Activated T-helper 17 cell treated with anti-CD3 and anti-CD28 coated beads, Interleukin-2, amount 50 U/mL, for 72 hours (primary cell): ENCODE results near the gene ADORA1. TPM values are rescaled to one million over a fixed set of nuclear protein-coding genes. Genes with fewer than 3 reads are reported as not detected.

ENCODE experiments used
- ATAC-seq: fragments of 150-1000 bp; cut with Tn5 transposase; replicated peaks from 2 replicates; pipeline ENCODE4 v1.10.0; 2021; ENCODE audit warnings: mild to moderate bottlenecking, moderate library complexity
- H3K27ac Mint-ChIP-seq: one replicate; pipeline ENCODE4 v1.8.0; 2022; ENCODE audit warnings: mixed read lengths
- H3K27me3 Mint-ChIP-seq: one replicate; pipeline ENCODE4 v1.8.0; 2022; ENCODE audit warnings: mixed read lengths
- H3K36me3 Mint-ChIP-seq: one replicate; pipeline ENCODE4 v1.8.0; 2022; ENCODE audit warnings: low read depth, mild to moderate bottlenecking, mixed read lengths
- H3K4me1 Mint-ChIP-seq: one replicate; pipeline ENCODE4 v1.8.0; 2022; ENCODE audit warnings: mixed read lengths
- H3K4me3 Mint-ChIP-seq: one replicate; pipeline ENCODE4 v1.8.0; 2022; ENCODE audit warnings: mild to moderate bottlenecking, mixed read lengths
- H3K9me3 Mint-ChIP-seq: one replicate; pipeline ENCODE4 v1.8.0; 2022; ENCODE audit warnings: mixed read lengths
- total RNA-seq, 2 donors: library from RNA; stranded (reverse); gene quantifications; one replicate each; pipeline ENCODE4 v1.2.3, GENCODE V29; 2022

ADORA1 gene
- total RNA-seq, 2 donors from 2014 or later = not detected

GRCh38 chr1:203137324-203137723 is 9.8 kb downstream of the ADORA1 start:
- Mint-ChIP-seq H3K9me3 (no peaks in the 10 kb centered on the region), H3K36me3 (no peaks in the 10 kb centered on the region), H3K27ac (no peak overlapping the region), H3K27me3 (peaks cover 8% of the 10 kb centered on the region), H3K4me3 (no peak overlapping the region), H3K4me1 (no peaks in the 10 kb centered on the region)
- no peak for ATAC-seq

GRCh38 chr1:203138066-203138465 is 10.5 kb downstream of the ADORA1 start:
- Mint-ChIP-seq H3K36me3 (no peaks in the 10 kb centered on the region), H3K27ac (no peak overlapping the region), H3K9me3 (no peaks in the 10 kb centered on the region), H3K4me3 (no peak overlapping the region), H3K4me1 (no peaks in the 10 kb centered on the region), H3K27me3 (peaks cover 8% of the 10 kb centered on the region)
- ATAC-seq = no peak

- Mint-ChIP-seq H3K4me3 (no peak overlapping the region), H3K4me1 (no peaks in the 10 kb centered on the region), H3K27ac (no peak overlapping the region), H3K36me3 (no peaks in the 10 kb centered on the region), H3K27me3 (peaks cover 8% of the 10 kb centered on the region), H3K9me3 (no peaks in the 10 kb centered on the region)
- ATAC-seq = no peak
Measured at GRCh38 chr1:203139976-203140475, 12.5 kb downstream of the ADORA1 start.

- Mint-ChIP-seq H3K4me3 (no peak overlapping the region), H3K36me3 (no peaks in the 10 kb centered on the region), H3K9me3 (no peaks in the 10 kb centered on the region), H3K27me3 (peaks cover 8% of the 10 kb centered on the region), H3K4me1 (no peaks in the 10 kb centered on the region), H3K27ac (no peak overlapping the region)
- ATAC-seq = no peak
Measured at GRCh38 chr1:203140743-203141520, 13.4 kb downstream of the ADORA1 start.

- Mint-ChIP-seq H3K9me3 (no peaks in the 10 kb centered on the region), H3K27ac (no peak overlapping the region), H3K27me3 (peaks cover 3% of the 10 kb centered on the region), H3K4me3 (no peak overlapping the region), H3K4me1 (no peaks in the 10 kb centered on the region), H3K36me3 (no peaks in the 10 kb centered on the region)
- no peak for ATAC-seq
Measured at GRCh38 chr1:203142124-203142523, 14.6 kb downstream of the ADORA1 start.

- no peak overlapping the region for H3K27ac Mint-ChIP-seq
- ATAC-seq = no peak
- H3K4me1 Mint-ChIP-seq = no peaks in the 10 kb centered on the region
- no peaks in the 10 kb centered on the region for H3K36me3 Mint-ChIP-seq
- peaks cover 3% of the 10 kb centered on the region for H3K27me3 Mint-ChIP-seq
- no peak overlapping the region for H3K4me3 Mint-ChIP-seq
- H3K9me3 Mint-ChIP-seq = no peaks in the 10 kb centered on the region
Measured at GRCh38 chr1:203142684-203143408, 15.3 kb downstream of the ADORA1 start.

GRCh38 chr1:203143641-203144040 is 16.1 kb downstream of the ADORA1 start:
- H3K36me3 Mint-ChIP-seq = no peaks in the 10 kb centered on the region
- peaks cover 3% of the 10 kb centered on the region for H3K27me3 Mint-ChIP-seq
- no peak overlapping the region for H3K4me3 Mint-ChIP-seq
- ATAC-seq = no peak
- no peak overlapping the region for H3K27ac Mint-ChIP-seq
- H3K4me1 Mint-ChIP-seq = no peaks in the 10 kb centered on the region
- no peaks in the 10 kb centered on the region for H3K9me3 Mint-ChIP-seq

- Mint-ChIP-seq H3K9me3 (no peaks in the 10 kb centered on the region), H3K4me3 (no peak overlapping the region), H3K4me1 (no peaks in the 10 kb centered on the region), H3K27me3 (peaks cover 3% of the 10 kb centered on the region), H3K36me3 (no peaks in the 10 kb centered on the region), H3K27ac (no peak overlapping the region)
- no peak for ATAC-seq
Measured at GRCh38 chr1:203144661-203145060, 17.1 kb downstream of the ADORA1 start.

GRCh38 chr1:203145321-203146041 is 18.0 kb downstream of the ADORA1 start:
- H3K4me1 Mint-ChIP-seq = no peaks in the 10 kb centered on the region
- no peak for ATAC-seq
- no peaks in the 10 kb centered on the region for H3K36me3 Mint-ChIP-seq
- no peak overlapping the region for H3K4me3 Mint-ChIP-seq
- peaks cover 3% of the 10 kb centered on the region for H3K27me3 Mint-ChIP-seq
- no peak overlapping the region for H3K27ac Mint-ChIP-seq
- no peaks in the 10 kb centered on the region for H3K9me3 Mint-ChIP-seq

- no peak for ATAC-seq
- Mint-ChIP-seq H3K27me3 (peaks cover 3% of the 10 kb centered on the region), H3K27ac (no peak overlapping the region), H3K9me3 (no peaks in the 10 kb centered on the region), H3K36me3 (no peaks in the 10 kb centered on the region), H3K4me1 (no peaks in the 10 kb centered on the region), H3K4me3 (no peak overlapping the region)
Measured at GRCh38 chr1:203146042-203146369, 18.5 kb downstream of the ADORA1 start.

GRCh38 chr1:203146537-203146936 is 19.0 kb downstream of the ADORA1 start:
- no peak for ATAC-seq
- Mint-ChIP-seq H3K36me3 (no peaks in the 10 kb centered on the region), H3K4me3 (no peak overlapping the region), H3K9me3 (no peaks in the 10 kb centered on the region), H3K4me1 (no peaks in the 10 kb centered on the region), H3K27ac (no peak overlapping the region), H3K27me3 (peaks cover 3% of the 10 kb centered on the region)

GRCh38 chr1:203147376-203147775 is 19.9 kb downstream of the ADORA1 start:
- Mint-ChIP-seq H3K36me3 (no peaks in the 10 kb centered on the region), H3K27me3 (no peaks in the 10 kb centered on the region), H3K27ac (no peak overlapping the region), H3K4me3 (no peak overlapping the region), H3K4me1 (no peaks in the 10 kb centered on the region), H3K9me3 (no peaks in the 10 kb centered on the region)
- ATAC-seq = no peak

GRCh38 chr1:203148127-203148526 is 20.6 kb downstream of the ADORA1 start:
- Mint-ChIP-seq H3K4me3 (no peak overlapping the region), H3K9me3 (no peaks in the 10 kb centered on the region), H3K27me3 (no peaks in the 10 kb centered on the region), H3K4me1 (no peaks in the 10 kb centered on the region), H3K27ac (no peak overlapping the region), H3K36me3 (no peaks in the 10 kb centered on the region)
- no peak for ATAC-seq

- no peaks in the 10 kb centered on the region for H3K36me3 Mint-ChIP-seq
- no peak overlapping the region for H3K27ac Mint-ChIP-seq
- H3K9me3 Mint-ChIP-seq = no peaks in the 10 kb centered on the region
- ATAC-seq = no peak
- no peaks in the 10 kb centered on the region for H3K27me3 Mint-ChIP-seq
- no peak overlapping the region for H3K4me3 Mint-ChIP-seq
- H3K4me1 Mint-ChIP-seq = no peaks in the 10 kb centered on the region
Measured at GRCh38 chr1:203148579-203148978, 21.1 kb downstream of the ADORA1 start.
